ENCODE measurements around the gene IFI27L1. TPM values are rescaled to one million over a fixed set of nuclear protein-coding genes. Genes with fewer than 3 reads are reported as not detected.

IFI27L1 gene
- total RNA-seq, 1 donor from 2014 or later: 40.2 TPM

DNA sequence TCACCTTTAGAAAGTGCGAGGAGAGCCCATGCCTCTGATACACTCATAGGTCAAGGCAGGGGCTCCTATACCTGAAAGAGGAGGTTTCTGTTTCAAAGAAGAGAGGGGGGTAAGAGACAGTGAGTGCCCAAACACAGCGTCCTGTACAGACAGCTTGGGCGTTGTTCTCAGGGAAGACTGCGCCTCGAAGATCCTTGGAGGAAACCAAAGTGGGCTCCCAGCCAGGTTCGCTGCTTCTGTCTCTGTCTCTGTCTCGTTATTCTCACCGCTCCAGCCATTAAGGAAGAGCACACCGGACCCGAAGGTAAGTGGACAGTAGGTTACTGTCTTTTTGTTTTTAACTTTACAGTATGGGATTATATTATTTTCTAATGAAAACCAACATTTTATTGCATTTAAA lies 23.6 kb downstream of the IFI27L1 start:
- DNase-seq (ENCODE audit: low read depth): no peak
- H3K4me3 ChIP-seq (ENCODE audit: low read depth, low read length): no peak overlapping the region
- TF ChIP-seq CTCF (conservative IDR thresholded peaks at IDR 0.05; ENCODE audit: low read depth, low read length): no peak

GRCh38 chr14:94109915-94110250 lies 28.8 kb downstream of the IFI27L1 start:
- H3K4me3 ChIP-seq (ENCODE audit: low read depth, low read length): no peak overlapping the region
- DNase-seq (ENCODE audit: low read depth): no peak
- no peak for TF ChIP-seq CTCF (conservative IDR thresholded peaks at IDR 0.05; ENCODE audit: low read depth, low read length)

- no peak for DNase-seq (ENCODE audit: low read depth)
- peak within 1 kb of the TSS; percentile 31 for H3K4me3 ChIP-seq (ENCODE audit: low read depth, low read length)
- no peak for TF ChIP-seq CTCF (conservative IDR thresholded peaks at IDR 0.05; ENCODE audit: low read depth, low read length)
Measured at GRCh38 chr14:94110552-94111181, 29.6 kb downstream of the IFI27L1 start, which contains the start of gene IFI27. TSS of gene IFI27 (plus strand) at chr14:94110736.

GRCh38 chr14:94111276-94112095 lies 30.4 kb downstream of the IFI27L1 start:
- no peak for TF ChIP-seq CTCF (conservative IDR thresholded peaks at IDR 0.05; ENCODE audit: low read depth, low read length)
- H3K4me3 ChIP-seq (ENCODE audit: low read depth, low read length): peak overlapping the region; percentile 8
- DNase-seq (ENCODE audit: low read depth): no peak

- no peak for DNase-seq (ENCODE audit: low read depth)
- TF ChIP-seq CTCF (conservative IDR thresholded peaks at IDR 0.05; ENCODE audit: low read depth, low read length): no peak
- H3K4me3 ChIP-seq (ENCODE audit: low read depth, low read length): no peak overlapping the region
Measured at GRCh38 chr14:94112513-94113063, 31.5 kb downstream of the IFI27L1 start.

DNA sequence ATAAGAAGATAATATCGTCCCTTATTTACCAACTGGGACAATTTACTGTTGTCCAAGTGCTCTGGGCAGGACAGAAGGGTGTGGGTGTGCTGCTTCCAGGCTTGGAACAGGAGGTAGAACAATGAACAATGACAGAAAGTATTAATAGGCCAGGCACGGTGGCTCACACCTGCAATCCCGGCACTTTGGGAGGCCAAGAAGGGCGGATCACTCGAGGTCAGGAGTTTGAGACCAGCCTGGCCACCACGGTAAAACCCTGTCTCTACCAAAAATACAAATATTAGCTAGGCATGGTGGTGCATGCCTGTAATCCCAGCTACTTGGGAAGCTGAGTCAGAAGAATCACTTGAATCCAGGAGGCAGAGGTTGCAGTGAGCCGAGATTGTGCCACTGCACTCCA lies 32.0 kb downstream of the IFI27L1 start:
- no peak for DNase-seq (ENCODE audit: low read depth)
- no peak overlapping the region for H3K4me3 ChIP-seq (ENCODE audit: low read depth, low read length)
- TF ChIP-seq CTCF (conservative IDR thresholded peaks at IDR 0.05; ENCODE audit: low read depth, low read length): no peak
